HG02642 (cell line): Measurements from ENCODE around the gene ESYT1.
A peak's percentile ranks its signal among the peaks of the same experiment; 100 is the strongest.
"Not testable (repeated sequence)": the region's sequence is repeated elsewhere in the genome, so short reads cannot be mapped to it uniquely, and the experiment has no call there.

Experiments used
- ATAC-seq: cut with Tn5 transposase; IDR thresholded peaks from one replicate; pipeline ENCODE4 v1.9.1; 2021; ENCODE audit warnings: mild to moderate bottlenecking; ENCODE audit not compliant: unreplicated experiment, poor library complexity

ESYT1 gene

GRCh38 chr12:56154246-56154771 lies 26.2 kb downstream of the ESYT1 start:
- ATAC-seq, result no peak

- ATAC-seq, result no peak
These were observed 26.8 kb downstream of the ESYT1 start for GRCh38 chr12:56154818-56155217.

- ATAC-seq, result no peak
These were observed 27.3 kb downstream of the ESYT1 start for GRCh38 chr12:56155256-56155845.

GRCh38 chr12:56156464-56157200 lies 28.6 kb downstream of the ESYT1 start:
- not testable (repeated sequence) for ATAC-seq

- ATAC-seq, result peak; percentile 34
These were observed 29.3 kb downstream of the ESYT1 start for GRCh38 chr12:56157201-56158028.

- ATAC-seq, result peak; percentile 91
These were observed 30.2 kb downstream of the ESYT1 start, which contains the start of gene MYL6 for GRCh38 chr12:56158029-56158925. Gene MYL6, plus strand, starts transcription at chr12:56158359. Its CDS starts 43 bp downstream, at chr12:56158402.

GRCh38 chr12:56158926-56159461 lies 30.9 kb downstream of the ESYT1 start:
- ATAC-seq, result no peak

GRCh38 chr12:56159482-56160192 lies 31.6 kb downstream of the ESYT1 start:
- ATAC-seq, result no peak

- no peak for ATAC-seq
These were observed 32.2 kb downstream of the ESYT1 start for GRCh38 chr12:56160193-56160763.

GRCh38 chr12:56160894-56161689 lies 33.0 kb downstream of the ESYT1 start:
- no peak for ATAC-seq

- no peak for ATAC-seq
These were observed 33.8 kb downstream of the ESYT1 start for GRCh38 chr12:56161690-56162351.

GRCh38 chr12:56162468-56163290 lies 34.6 kb downstream of the ESYT1 start:
- ATAC-seq, result no peak

- no peak for ATAC-seq
These were observed 35.7 kb downstream of the ESYT1 start for GRCh38 chr12:56163533-56164344.

GRCh38 chr12:56164345-56164729 lies 36.3 kb downstream of the ESYT1 start:
- no peak for ATAC-seq

- ATAC-seq, result no peak
These were observed 37.3 kb downstream of the ESYT1 start for GRCh38 chr12:56165369-56165768.
